GM20000 (cell line): ENCODE data around the gene TRAPPC3.

Experiments used
- DNase-seq: peaks from one replicate; pipeline ENCODE4 v3.0.0; 2012; ENCODE audit warnings: low spot score
- TF ChIP-seq, protein P1 (sequence below): IDR thresholded peaks from 2 replicates; pipeline ENCODE4 v1.5.1; 2012; ENCODE audit warnings: mild to moderate bottlenecking, control low read depth; ENCODE audit errors: extremely low read depth, missing control alignments

Gene TRAPPC3

GRCh38 chr1:36095760-36096405, 53.4 kb downstream of the TRAPPC3 start:
- no peak for DNase-seq
- TF ChIP-seq, protein P1, sequence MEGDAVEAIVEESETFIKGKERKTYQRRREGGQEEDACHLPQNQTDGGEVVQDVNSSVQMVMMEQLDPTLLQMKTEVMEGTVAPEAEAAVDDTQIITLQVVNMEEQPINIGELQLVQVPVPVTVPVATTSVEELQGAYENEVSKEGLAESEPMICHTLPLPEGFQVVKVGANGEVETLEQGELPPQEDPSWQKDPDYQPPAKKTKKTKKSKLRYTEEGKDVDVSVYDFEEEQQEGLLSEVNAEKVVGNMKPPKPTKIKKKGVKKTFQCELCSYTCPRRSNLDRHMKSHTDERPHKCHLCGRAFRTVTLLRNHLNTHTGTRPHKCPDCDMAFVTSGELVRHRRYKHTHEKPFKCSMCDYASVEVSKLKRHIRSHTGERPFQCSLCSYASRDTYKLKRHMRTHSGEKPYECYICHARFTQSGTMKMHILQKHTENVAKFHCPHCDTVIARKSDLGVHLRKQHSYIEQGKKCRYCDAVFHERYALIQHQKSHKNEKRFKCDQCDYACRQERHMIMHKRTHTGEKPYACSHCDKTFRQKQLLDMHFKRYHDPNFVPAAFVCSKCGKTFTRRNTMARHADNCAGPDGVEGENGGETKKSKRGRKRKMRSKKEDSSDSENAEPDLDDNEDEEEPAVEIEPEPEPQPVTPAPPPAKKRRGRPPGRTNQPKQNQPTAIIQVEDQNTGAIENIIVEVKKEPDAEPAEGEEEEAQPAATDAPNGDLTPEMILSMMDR = no peak

GRCh38 chr1:36094621-36095061, 54.6 kb downstream of the TRAPPC3 start:
- TF ChIP-seq, protein P1 = no peak
- no peak for DNase-seq

GRCh38 chr1:36093929-36094328, 55.4 kb downstream of the TRAPPC3 start:
- DNase-seq = no peak
- TF ChIP-seq, protein P1 = no peak

DNA sequence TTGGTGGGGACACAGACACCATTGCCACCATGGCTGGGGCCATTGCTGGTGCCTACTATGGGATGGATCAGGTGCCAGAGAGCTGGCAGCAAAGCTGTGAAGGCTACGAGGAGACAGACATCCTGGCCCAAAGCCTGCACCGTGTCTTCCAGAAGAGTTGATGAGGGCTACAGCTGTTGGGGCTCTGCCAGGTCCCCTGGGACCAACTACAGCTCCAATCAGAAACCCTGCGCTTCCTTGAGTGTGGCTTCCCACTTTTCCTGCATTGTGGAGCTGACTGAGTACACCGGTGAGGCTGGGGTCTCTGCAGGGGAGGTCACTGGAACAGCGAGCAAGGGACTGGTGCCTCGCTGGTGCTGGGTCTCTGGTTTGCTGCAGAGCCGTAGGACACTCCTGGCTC, 56.1 kb downstream of the TRAPPC3 start:
- DNase-seq = no peak
- TF ChIP-seq, protein P1 = no peak

GRCh38 chr1:36092798-36093185, 56.5 kb downstream of the TRAPPC3 start:
- no peak for DNase-seq

GRCh38 chr1:36092166-36092797, 57.0 kb downstream of the TRAPPC3 start:
- TF ChIP-seq, protein P1 = no peak
- no peak for DNase-seq

More at GRCh38 chr1:36092798-36093185, 56.5 kb downstream of the TRAPPC3 start:
- TF ChIP-seq, protein P1 = no peak

- DNase-seq = no peak
- TF ChIP-seq, protein P1 = no peak
Measured at GRCh38 chr1:36091698-36092097, 57.6 kb downstream of the TRAPPC3 start.
